IMR-90 (cell line): ENCODE data around the gene CDH9. TPM values are rescaled to one million over a fixed set of nuclear protein-coding genes. Genes with fewer than 3 reads are reported as not detected.

Experiments
- ATAC-seq: fragments of 200-7000 bp; cut with Tn5 transposase; 2 replicates; pipeline ENCODE4 v1.9.1; 2020; ENCODE audit warnings: low read depth, mild to moderate bottlenecking, moderate library complexity
- BruUV-seq: library from RNA; stranded (reverse); fragments of 400-500 nt; replicated peaks from 2 replicates; lab custom pipeline; 2021; lab: Mats Ljungman, UMichigan
- CTCF ChIA-PET: fragments of 300-600 bp; formaldehyde crosslinking; extraction: SDS; loops from one replicate; lab custom pipeline; 2021; ENCODE audit warnings: antibody characterized with exemption; lab: Yijun Ruan, JAX
- POLR2A ChIA-PET: fragments of 300-600 bp; sonication (Branson Sonifier 250); formaldehyde crosslinking; loops from one replicate; lab custom pipeline; 2022; ENCODE audit warnings: antibody characterized with exemption; ENCODE audit not compliant: unreplicated experiment; lab: Charles Lee
- DNase-seq: peaks from one replicate; pipeline ENCODE4 v3.0.0; 2013
- H2AFZ ChIP-seq: replicated peaks from 2 replicates; pipeline ENCODE3; 2013; ENCODE audit warnings: low read length, mild to moderate bottlenecking; ENCODE audit not compliant: poor library complexity
- H2AK5ac ChIP-seq: 2 replicates; pipeline ENCODE4 v1.6.1; 2013; ENCODE audit warnings: low read depth, low read length, inconsistent platforms
- H2AK9ac ChIP-seq: replicated peaks from 2 replicates; pipeline ENCODE3; 2013; ENCODE audit warnings: mild to moderate bottlenecking, low read depth, low read length, moderate library complexity; ENCODE audit not compliant: poor library complexity
- H2BK120ac ChIP-seq: 2 replicates; pipeline ENCODE4 v1.6.1; 2013; ENCODE audit warnings: low read depth, low read length, inconsistent platforms
- H2BK15ac ChIP-seq: 3 replicates; pipeline ENCODE4 v1.6.1; 2013; ENCODE audit warnings: low read depth, low read length, inconsistent platforms
- H2BK20ac ChIP-seq: 2 replicates; pipeline ENCODE4 v1.6.1; 2013; ENCODE audit warnings: low read depth, mild to moderate bottlenecking, inconsistent platforms, low read length, moderate library complexity
- H2BK5ac ChIP-seq: 2 replicates; pipeline ENCODE4 v1.6.1; 2013; ENCODE audit warnings: mild to moderate bottlenecking, low read depth, low read length, inconsistent platforms; ENCODE audit not compliant: poor library complexity, severe bottlenecking
- H3K14ac ChIP-seq: replicated peaks from 2 replicates; pipeline ENCODE4 v1.6.1; 2013; ENCODE audit warnings: low read depth, low read length, inconsistent platforms
- H3K18ac ChIP-seq: 2 replicates; pipeline ENCODE4 v1.6.1; 2013; ENCODE audit warnings: low read depth, low read length, control low read depth
- H3K23ac ChIP-seq: 2 replicates; pipeline ENCODE4 v1.6.1; 2013; ENCODE audit warnings: low read depth, low read length, inconsistent platforms
- H3K27ac ChIP-seq: 2 replicates; pipeline ENCODE4 v1.5.1; 2013; ENCODE audit warnings: mild to moderate bottlenecking, control low read depth, low read length; ENCODE audit not compliant: insufficient read depth
- H3K27me3 ChIP-seq: 2 replicates; pipeline ENCODE4 v1.6.1; 2013; ENCODE audit warnings: low read length; ENCODE audit not compliant: control insufficient read depth, insufficient read depth
- H3K36me3 ChIP-seq: 2 replicates; pipeline ENCODE4 v1.6.1; 2013; ENCODE audit warnings: low read length, mixed read lengths; ENCODE audit not compliant: control insufficient read depth, insufficient read depth
- H3K4ac ChIP-seq: 2 replicates; pipeline ENCODE4 v1.6.1; 2013; ENCODE audit warnings: low read depth, low read length, inconsistent platforms
- H3K4me1 ChIP-seq: 2 replicates; pipeline ENCODE4 v1.6.1; 2013; ENCODE audit warnings: low read length, mixed read lengths; ENCODE audit not compliant: control insufficient read depth, insufficient read depth
- H3K4me2 ChIP-seq: 2 replicates; pipeline ENCODE4 v1.6.1; 2013; ENCODE audit warnings: low read depth, mild to moderate bottlenecking, control low read depth, low read length, moderate library complexity
- H3K4me3 ChIP-seq: 2 replicates; pipeline ENCODE4 v1.5.1; 2013; ENCODE audit warnings: low read depth, mild to moderate bottlenecking, control low read depth, low read length, moderate library complexity; ENCODE audit not compliant: insufficient read depth
- H3K56ac ChIP-seq: 2 replicates; pipeline ENCODE4 v1.6.1; 2013; ENCODE audit warnings: low read length, inconsistent platforms; ENCODE audit not compliant: insufficient read depth; ENCODE audit errors: extremely low read depth
- H3K79me1 ChIP-seq, 2 experiments: 2 replicates each; pipeline ENCODE4 v1.6.1; 2013; ENCODE audit warnings: low read length in 2 of 2, inconsistent platforms in 1 of 2, low read depth in 1 of 2
- H3K9ac ChIP-seq: 2 replicates; pipeline ENCODE4 v1.6.1; 2013; ENCODE audit warnings: low read depth, low read length, control low read depth
- H3K9me1 ChIP-seq: 2 replicates; pipeline ENCODE4 v1.6.1; 2013; ENCODE audit warnings: low read length, inconsistent platforms; ENCODE audit not compliant: insufficient read depth
- H3K9me3 ChIP-seq: 2 replicates; pipeline ENCODE4 v1.6.1; 2013; ENCODE audit warnings: low read length; ENCODE audit not compliant: control insufficient read depth, insufficient read depth
- H4K20me1 ChIP-seq: 2 replicates; pipeline ENCODE4 v1.6.1; 2013; ENCODE audit warnings: low read length, inconsistent platforms; ENCODE audit not compliant: insufficient read depth
- H4K5ac ChIP-seq: 2 replicates; pipeline ENCODE4 v1.6.1; 2013; ENCODE audit warnings: mild to moderate bottlenecking, low read depth, low read length, control low read depth
- H4K8ac ChIP-seq, 2 experiments: 2 replicates each; pipeline ENCODE4 v1.6.1; 2013; ENCODE audit warnings: low read depth in 2 of 2, low read length in 2 of 2, control low read depth in 1 of 2, inconsistent platforms in 1 of 2
- H4K91ac ChIP-seq: 2 replicates; pipeline ENCODE4 v1.6.1; 2013; ENCODE audit warnings: low read depth, low read length, inconsistent platforms; ENCODE audit not compliant: insufficient read depth
- BHLHE40 ChIP-seq: fragments of 150-350 bp; IDR thresholded peaks from 2 replicates; pipeline ENCODE4 v1.6.1; 2016; ENCODE audit warnings: mild to moderate bottlenecking, low read depth, low read length
- CHD1 ChIP-seq: IDR thresholded peaks from 2 replicates; pipeline ENCODE4 v1.6.1; 2012; ENCODE audit warnings: low read depth, low read length, improper control_type of control experiment
- CTCF ChIP-seq: conservative IDR thresholded peaks from 2 replicates; pipeline ENCODE4 v1.5.1; 2012; ENCODE audit warnings: mild to moderate bottlenecking, low read depth, low read length, improper control_type of control experiment
- MAFK ChIP-seq: IDR thresholded peaks from 2 replicates; pipeline ENCODE4 v1.6.1; 2012; ENCODE audit warnings: low read depth, low read length, improper control_type of control experiment
- NFE2L2 ChIP-seq: fragments of 150-350 bp; IDR thresholded peaks from 2 replicates; pipeline ENCODE4 v1.6.1; 2016; ENCODE audit warnings: low read depth, mild to moderate bottlenecking, low read length
- POLR2A ChIP-seq: IDR thresholded peaks from 2 replicates; pipeline ENCODE4 v1.6.1; 2012; ENCODE audit warnings: mild to moderate bottlenecking, low read depth, low read length
- RAD21 ChIP-seq: IDR thresholded peaks from 2 replicates; pipeline ENCODE4 v1.6.1; 2012; ENCODE audit warnings: low read length, improper control_type of control experiment
- RCOR1 ChIP-seq: IDR thresholded peaks from 2 replicates; pipeline ENCODE4 v1.6.1; 2012; ENCODE audit warnings: mild to moderate bottlenecking, low read length, improper control_type of control experiment; ENCODE audit not compliant: insufficient replicate concordance
- SMC3 ChIP-seq: fragments of 150-350 bp; IDR thresholded peaks from 2 replicates; pipeline ENCODE4 v1.6.1; 2016; ENCODE audit warnings: low read depth, mild to moderate bottlenecking, antibody characterized with exemption, low read length, moderate library complexity
- dilution Hi-C: fragments of 300-500 bp; cut with HindIII; formaldehyde crosslinking; loops from one replicate; pipeline ENCODE4 v1.14.3; 2018; ENCODE audit warnings: low sequenced_read_pairs; ENCODE audit not compliant: unreplicated experiment
- in situ Hi-C: fragments of 300-500 bp; cut with MboI; formaldehyde crosslinking; loops from 3 replicates; pipeline ENCODE4 v1.14.3; 2019; ENCODE audit warnings: low sequenced_read_pairs, inconsistent platforms, mixed read lengths
- intact Hi-C: fragments of 100-400 bp; cut with micrococcal nuclease; formaldehyde crosslinking; loops from 2 replicates; pipeline ENCODE4 v1.10.0; 2022
- polyA plus RNA-seq, 3 experiments: library from polyadenylated mRNA; depleted of rRNA; stranded (reverse); fragments of >200 nt; gene quantifications; 2 replicates each; pipeline ENCODE4 v1.2.3, GENCODE V29; 2012; ENCODE audit warnings: low replicate concordance in 1 of 3
- total RNA-seq: library from RNA; depleted of rRNA; stranded (reverse); fragments of >200 nt; gene quantifications from 2 replicates; pipeline ENCODE4 v1.2.3, GENCODE V29; 2012

Gene CDH9
- total and polyA plus RNA-seq, 2 of the 4 experiments (the other 2 are of a cell fraction) = not detected

- dilution Hi-C loops = no loop called here
- in situ Hi-C loops = no loop called here
- Histone ChIP-seq H3K56ac (no peak overlapping the region), H4K5ac (no peak overlapping the region), H2BK5ac (no peak overlapping the region), H3K36me3 (no peaks in the 10 kb centered on the region), H4K20me1 (no peaks in the 10 kb centered on the region), H2BK120ac (no peak overlapping the region), H3K27me3 (no peaks in the 10 kb centered on the region), H3K27ac (no peak overlapping the region), H3K14ac (no peak overlapping the region), H3K4me2 (no peak overlapping the region), H2BK20ac (no peak overlapping the region), H3K4me1 (no peaks in the 10 kb centered on the region), H3K4ac (no peak overlapping the region), H2AK5ac (no peak overlapping the region), H3K23ac (no peak overlapping the region), H3K9me1 (no peaks in the 10 kb centered on the region), H2BK15ac (no peak overlapping the region), H4K8ac (no peak overlapping the region), H2AFZ (no peak overlapping the region), H3K18ac (no peak overlapping the region), H3K9me3 (peaks cover 11% of the 10 kb centered on the region), H2AK9ac (no peak overlapping the region), H3K4me3 (no peak overlapping the region), H3K9ac (no peak overlapping the region), H4K91ac (no peak overlapping the region), H3K79me1 (no peaks in the 10 kb centered on the region)
- DNase-seq = no peak
- ATAC-seq = no peak
- POLR2A ChIA-PET = no interaction called here
- CTCF ChIA-PET = no interaction called here
- no peak for TF ChIP-seq NFE2L2
- TF ChIP-seq RCOR1 = no peak
- no peak for TF ChIP-seq MAFK
- TF ChIP-seq BHLHE40 = no peak
- TF ChIP-seq SMC3 = no peak
- no peak for TF ChIP-seq POLR2A
- TF ChIP-seq CHD1 = no peak
- no peak for TF ChIP-seq RAD21
- no peak for TF ChIP-seq CTCF
- intact Hi-C loops = no loop called here
- BruUV-seq = no TSS peak
These were observed 182.1 kb downstream of the CDH9 start for GRCh38 chr5:26856238-26856637.
